ENCODE results near the gene S100A7A. TPM values are rescaled to one million over a fixed set of nuclear protein-coding genes. Genes with fewer than 3 reads are reported as not detected.

The S100A7A gene
- total and polyA plus RNA-seq, 2 of the 4 experiments (the other 2 are of a cell fraction) = not detected

- Histone ChIP-seq H2AFZ (replicated peaks; ENCODE audit: low read length, poor library complexity) (no peak overlapping the region), H3K4ac (ENCODE audit: low read depth, low read length) (no peak overlapping the region), H2BK20ac (ENCODE audit: low read depth, low read length) (no peak overlapping the region), H3K4me1 (ENCODE audit: control insufficient read depth, insufficient read depth, low read length) (no peaks in the 10 kb centered on the region), H4K8ac (ENCODE audit: low read depth in 2 of 2, low read length in 2 of 2) (no peak overlapping the region), H3K27ac (ENCODE audit: insufficient read depth, low read length) (no peak overlapping the region), H2AK5ac (ENCODE audit: low read depth, low read length) (no peak overlapping the region), H4K20me1 (ENCODE audit: insufficient read depth, low read length) (no peaks in the 10 kb centered on the region), H2BK15ac (ENCODE audit: low read depth, low read length) (no peak overlapping the region), H3K27me3 (ENCODE audit: control insufficient read depth, insufficient read depth, low read length) (no peaks in the 10 kb centered on the region; the same call in 1 of the 2 replicates), H3K23ac (ENCODE audit: low read depth, low read length) (no peak overlapping the region), H3K36me3 (ENCODE audit: control insufficient read depth, insufficient read depth, low read length) (no peaks in the 10 kb centered on the region), H3K9ac (ENCODE audit: low read depth, low read length) (no peak overlapping the region), H3K9me3 (ENCODE audit: control insufficient read depth, insufficient read depth, low read length) (no peaks in the 10 kb centered on the region), H2BK120ac (ENCODE audit: low read depth, low read length) (no peak overlapping the region), H3K18ac (ENCODE audit: low read depth, low read length) (no peak overlapping the region), H3K56ac (ENCODE audit: extremely low read depth, insufficient read depth, low read length) (no peak overlapping the region), H3K79me1 (ENCODE audit: low read depth in 1 of 2, low read length in 2 of 2) (no peaks in the 10 kb centered on the region), H3K9me1 (ENCODE audit: insufficient read depth, low read length) (no peaks in the 10 kb centered on the region), H3K14ac (replicated peaks; ENCODE audit: low read depth, low read length) (no peak overlapping the region), H2BK5ac (ENCODE audit: low read depth, low read length, poor library complexity, severe bottlenecking) (no peak overlapping the region), H2AK9ac (replicated peaks; ENCODE audit: low read depth, low read length, poor library complexity) (no peak overlapping the region), H3K4me2 (ENCODE audit: low read depth, low read length) (no peak overlapping the region), H4K91ac (ENCODE audit: insufficient read depth, low read depth, low read length) (no peak overlapping the region), H4K5ac (ENCODE audit: low read depth, low read length) (no peak overlapping the region), H3K4me3 (ENCODE audit: insufficient read depth, low read depth, low read length) (no peak overlapping the region)
- intact Hi-C loops (cut with micrococcal nuclease) = no loop called here
- BruUV-seq (replicated peaks) = no TSS peak
- dilution Hi-C loops (cut with HindIII; ENCODE audit: low sequenced_read_pairs, unreplicated experiment) = no loop called here
- 25% methylated on average over 4 of the region's 4 CpGs; no CpG with 5 or more reads in 1 of the 2 experiments for WGBS, 2 experiments (ENCODE audit: extremely low coverage in 2 of 2, insufficient read length in 1 of 2)
- DNase-seq (no peak), ATAC-seq (ENCODE audit: low read depth) (no peak)
- CTCF ChIA-PET = no interaction called here
- in situ Hi-C loops (cut with MboI; ENCODE audit: low sequenced_read_pairs) = no loop called here
- no peak for TF ChIP-seq FOS (IDR thresholded peaks at IDR 0.05; ENCODE audit: low read depth, low read length)
- TF ChIP-seq SMC3 (IDR thresholded peaks at IDR 0.05; ENCODE audit: low read depth, low read length) = no peak
- no peak for TF ChIP-seq RFX5 (IDR thresholded peaks at IDR 0.05; ENCODE audit: low read depth, low read length)
- TF ChIP-seq MAFK (IDR thresholded peaks at IDR 0.05; ENCODE audit: low read depth, low read length) = no peak
- TF ChIP-seq USF2 (IDR thresholded peaks at IDR 0.05; ENCODE audit: low read depth, low read length) = no peak
- no peak for TF ChIP-seq CTCF (conservative IDR thresholded peaks at IDR 0.05; ENCODE audit: low read depth, low read length)
- no peak for TF ChIP-seq RCOR1 (IDR thresholded peaks at IDR 0.05; ENCODE audit: insufficient replicate concordance, low read length)
- no peak for TF ChIP-seq MXI1 (IDR thresholded peaks at IDR 0.05; ENCODE audit: borderline replicate concordance, low read depth, low read length)
- no peak for TF ChIP-seq CEBPB (IDR thresholded peaks at IDR 0.05; ENCODE audit: low read depth, low read length)
- TF ChIP-seq RAD21 (IDR thresholded peaks at IDR 0.05; ENCODE audit: low read length) = no peak
- TF ChIP-seq MAZ (IDR thresholded peaks at IDR 0.05; ENCODE audit: borderline replicate concordance, low read depth, low read length) = no peak
- TF ChIP-seq ELK1 (IDR thresholded peaks at IDR 0.05; ENCODE audit: borderline replicate concordance, low read depth, low read length) = no peak
- TF ChIP-seq POLR2A (IDR thresholded peaks at IDR 0.05; ENCODE audit: low read depth, low read length) = no peak
- TF ChIP-seq CHD1 (IDR thresholded peaks at IDR 0.05; ENCODE audit: low read depth, low read length) = no peak
- POLR2A ChIA-PET (ENCODE audit: unreplicated experiment) = no interaction called here
Observed at GRCh38 chr1:153387785-153388184, 28.5 kb upstream of the S100A7A start.

Measured in IMR-90 (cell line).